Measurements from ENCODE around the gene SLC24A3. TPM values are rescaled to one million over a fixed set of nuclear protein-coding genes. Genes with fewer than 3 reads are reported as not detected.

SLC24A3 gene
- total RNA-seq, 6 experiments from 2014 or later: not detected

GRCh38 chr20:19658137-19658536 lies 445.7 kb downstream of the SLC24A3 start:
- Mint-ChIP-seq H3K27ac (no peak overlapping the region), H3K27me3 (ENCODE audit: insufficient read depth) (peaks cover 42% of the 10 kb centered on the region), H3K9me3 (no peaks in the 10 kb centered on the region), H3K4me1 (ENCODE audit: low read depth) (no peaks in the 10 kb centered on the region), H3K4me3 (no peak overlapping the region; the same call in 1 of the 2 replicates), H3K36me3 (ENCODE audit: low read depth) (no peaks in the 10 kb centered on the region)
- no peak for DNase-seq
- TF ChIP-seq CTCF (IDR thresholded peaks at IDR 0.05): no peak

- Mint-ChIP-seq H3K36me3 (ENCODE audit: low read depth) (no peaks in the 10 kb centered on the region), H3K4me3 (no peak overlapping the region), H3K27ac (no peak overlapping the region), H3K4me1 (ENCODE audit: low read depth) (no peaks in the 10 kb centered on the region), H3K9me3 (no peaks in the 10 kb centered on the region), H3K27me3 (ENCODE audit: insufficient read depth) (peaks cover 50% of the 10 kb centered on the region)
- DNase-seq: no peak
- no peak for TF ChIP-seq CTCF (IDR thresholded peaks at IDR 0.05)
Measured at GRCh38 chr20:19659448-19659847, 447.0 kb downstream of the SLC24A3 start.

- TF ChIP-seq CTCF (IDR thresholded peaks at IDR 0.05): no peak
- Mint-ChIP-seq H3K4me3 (no peak overlapping the region), H3K27me3 (ENCODE audit: insufficient read depth) (peaks cover 47% of the 10 kb centered on the region), H3K27ac (no peak overlapping the region), H3K36me3 (ENCODE audit: low read depth) (no peaks in the 10 kb centered on the region), H3K4me1 (ENCODE audit: low read depth) (no peaks in the 10 kb centered on the region), H3K9me3 (no peaks in the 10 kb centered on the region)
- DNase-seq: no peak
Measured at GRCh38 chr20:19660808-19661378, 448.5 kb downstream of the SLC24A3 start.

GRCh38 chr20:19661717-19662636 lies 449.5 kb downstream of the SLC24A3 start:
- peaks cover 48% of the 10 kb centered on the region for H3K27me3 Mint-ChIP-seq (ENCODE audit: insufficient read depth)

GRCh38 chr20:19662637-19662995 lies 450.2 kb downstream of the SLC24A3 start:
- Mint-ChIP-seq H3K4me1 (ENCODE audit: low read depth) (no peaks in the 10 kb centered on the region), H3K9me3 (no peaks in the 10 kb centered on the region), H3K27me3 (ENCODE audit: insufficient read depth) (peaks cover 47% of the 10 kb centered on the region), H3K4me3 (no peak overlapping the region), H3K36me3 (ENCODE audit: low read depth) (no peaks in the 10 kb centered on the region), H3K27ac (no peak overlapping the region)
- no peak for DNase-seq
- TF ChIP-seq CTCF (IDR thresholded peaks at IDR 0.05): no peak; the same call in none of the 2 replicates

More at GRCh38 chr20:19661717-19662636, 449.5 kb downstream of the SLC24A3 start:
- no peak overlapping the region for H3K27ac Mint-ChIP-seq
- peak; percentile 97 for TF ChIP-seq CTCF (IDR thresholded peaks at IDR 0.05)
- no peaks in the 10 kb centered on the region for H3K4me1 Mint-ChIP-seq (ENCODE audit: low read depth)
- H3K36me3 Mint-ChIP-seq (ENCODE audit: low read depth): no peaks in the 10 kb centered on the region
- peak; percentile 65 for DNase-seq
- no peak overlapping the region for H3K4me3 Mint-ChIP-seq
- no peaks in the 10 kb centered on the region for H3K9me3 Mint-ChIP-seq
